HL-60 (cell line): ENCODE results near the gene ANKS3.

Experiments used
- GABPA ChIP-seq: IDR thresholded peaks from 2 replicates; pipeline ENCODE4 v1.6.1; 2012; ENCODE audit warnings: low read depth
- POLR2AphosphoS5 ChIP-seq: IDR thresholded peaks from 2 replicates; pipeline ENCODE4 v1.6.1; 2012; ENCODE audit warnings: low read depth
- SPI1 ChIP-seq: IDR thresholded peaks from 2 replicates; pipeline ENCODE4 v1.6.1; 2012; ENCODE audit warnings: low read depth, mild to moderate bottlenecking, borderline replicate concordance
- TF ChIP-seq, protein P1 (sequence below): IDR thresholded peaks from one replicate; pipeline ENCODE4 v1.5.1; 2011; ENCODE audit warnings: low read length, control low read depth, inconsistent platforms; ENCODE audit not compliant: insufficient read depth

DNA sequence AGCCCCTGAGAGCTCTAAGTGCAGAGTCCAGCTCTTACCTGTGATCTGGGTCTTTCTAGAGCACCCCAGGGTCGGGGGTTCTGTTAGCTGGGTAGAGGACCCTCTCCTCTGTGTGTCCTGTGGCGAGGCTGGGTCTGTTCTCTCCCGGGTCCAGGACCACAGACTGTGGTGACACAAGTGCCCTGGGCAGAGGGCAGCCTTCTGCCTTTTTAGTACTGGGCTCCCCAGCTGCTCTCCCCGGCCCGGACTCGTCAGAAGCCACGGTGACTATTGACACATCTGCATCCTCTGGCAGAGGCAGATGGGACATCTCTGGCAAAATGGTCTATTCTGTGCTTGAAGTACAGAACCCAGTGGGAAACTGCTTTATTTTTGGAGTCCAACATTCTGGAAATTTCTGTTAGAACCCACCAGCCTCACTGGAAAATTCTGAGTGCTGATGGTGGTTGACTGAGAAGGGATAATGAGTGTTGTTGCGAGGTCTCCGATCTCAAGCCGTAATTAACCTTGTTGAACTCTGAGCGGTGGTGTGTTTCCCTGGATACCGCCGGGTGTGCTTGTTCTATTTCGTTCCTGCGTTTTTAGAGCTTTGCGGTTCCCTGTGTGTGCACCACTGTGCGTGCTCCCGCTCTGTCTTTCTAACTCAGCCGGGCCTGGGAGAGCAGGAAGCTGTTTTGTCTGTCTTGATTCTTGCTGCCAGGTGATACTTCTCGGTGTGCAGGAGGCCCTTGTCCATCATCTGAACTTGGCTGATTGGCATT is 66.7 kb downstream of the ANKS3 start:
- TF ChIP-seq POLR2AphosphoS5 (no peak), GABPA (no peak), SPI1 (no peak)
- TF ChIP-seq, protein P1, sequence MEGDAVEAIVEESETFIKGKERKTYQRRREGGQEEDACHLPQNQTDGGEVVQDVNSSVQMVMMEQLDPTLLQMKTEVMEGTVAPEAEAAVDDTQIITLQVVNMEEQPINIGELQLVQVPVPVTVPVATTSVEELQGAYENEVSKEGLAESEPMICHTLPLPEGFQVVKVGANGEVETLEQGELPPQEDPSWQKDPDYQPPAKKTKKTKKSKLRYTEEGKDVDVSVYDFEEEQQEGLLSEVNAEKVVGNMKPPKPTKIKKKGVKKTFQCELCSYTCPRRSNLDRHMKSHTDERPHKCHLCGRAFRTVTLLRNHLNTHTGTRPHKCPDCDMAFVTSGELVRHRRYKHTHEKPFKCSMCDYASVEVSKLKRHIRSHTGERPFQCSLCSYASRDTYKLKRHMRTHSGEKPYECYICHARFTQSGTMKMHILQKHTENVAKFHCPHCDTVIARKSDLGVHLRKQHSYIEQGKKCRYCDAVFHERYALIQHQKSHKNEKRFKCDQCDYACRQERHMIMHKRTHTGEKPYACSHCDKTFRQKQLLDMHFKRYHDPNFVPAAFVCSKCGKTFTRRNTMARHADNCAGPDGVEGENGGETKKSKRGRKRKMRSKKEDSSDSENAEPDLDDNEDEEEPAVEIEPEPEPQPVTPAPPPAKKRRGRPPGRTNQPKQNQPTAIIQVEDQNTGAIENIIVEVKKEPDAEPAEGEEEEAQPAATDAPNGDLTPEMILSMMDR: no peak
